Astrocyte (in vitro differentiated cells and primary cell): ENCODE measurements around the gene FTMT. TPM values are rescaled to one million over a fixed set of nuclear protein-coding genes. Genes with fewer than 3 reads are reported as not detected.

Experiments
- DNase-seq: peaks from one replicate; pipeline ENCODE4 v3.0.0-alpha.2; 2010; ENCODE audit warnings: low read depth
- FAIRE-seq: peaks from 2 replicates; lab custom pipeline; 2011; peaks lifted over from hg19 to GRCh38; lab: Jason Lieb, UNC
- H2AFZ ChIP-seq: 2 replicates; pipeline ENCODE4 v1.6.0; 2012; ENCODE audit warnings: low read depth, low read length, inconsistent platforms
- H3K27ac ChIP-seq: 2 replicates; pipeline ENCODE4 v1.5.1; 2011; ENCODE audit warnings: low read depth, low read length, inconsistent platforms
- H3K27me3 ChIP-seq: 2 replicates; pipeline ENCODE4 v1.6.0; 2011; ENCODE audit warnings: low read length, inconsistent platforms; ENCODE audit not compliant: insufficient read depth
- H3K36me3 ChIP-seq: 2 replicates; pipeline ENCODE4 v1.5.1; 2011; ENCODE audit warnings: low read length, inconsistent platforms; ENCODE audit not compliant: insufficient read depth
- H3K4me1 ChIP-seq: 2 replicates; pipeline ENCODE4 v1.5.1; 2011; ENCODE audit warnings: low read length, inconsistent platforms; ENCODE audit not compliant: insufficient read depth
- H3K4me2 ChIP-seq: 2 replicates; pipeline ENCODE4 v1.6.0; 2012; ENCODE audit warnings: low read length, inconsistent platforms
- H3K4me3 ChIP-seq: 2 replicates; pipeline ENCODE4 v1.5.1; 2011; ENCODE audit warnings: low read depth, mild to moderate bottlenecking, low read length, inconsistent platforms; ENCODE audit not compliant: insufficient read depth
- H3K79me2 ChIP-seq: 2 replicates; pipeline ENCODE4 v1.6.0; 2012; ENCODE audit warnings: mild to moderate bottlenecking, low read length, inconsistent platforms; ENCODE audit not compliant: insufficient read depth
- H3K9ac ChIP-seq: 2 replicates; pipeline ENCODE4 v1.6.0; 2012; ENCODE audit warnings: mild to moderate bottlenecking, low read length, inconsistent platforms
- H3K9me3 ChIP-seq: 2 replicates; pipeline ENCODE4 v1.5.1; 2012; ENCODE audit warnings: low read depth, mild to moderate bottlenecking, low read length, inconsistent platforms; ENCODE audit not compliant: insufficient read depth
- H4K20me1 ChIP-seq: 2 replicates; pipeline ENCODE4 v1.6.0; 2012; ENCODE audit warnings: low read length, inconsistent platforms; ENCODE audit not compliant: insufficient read depth
- H3K27ac Mint-ChIP-seq: one replicate; pipeline ENCODE4 v1.8.0; 2021; ENCODE audit warnings: mild to moderate bottlenecking, mixed read lengths; ENCODE audit not compliant: unreplicated experiment
- H3K27me3 Mint-ChIP-seq: one replicate; pipeline ENCODE4 v1.8.0; 2021; ENCODE audit warnings: low read depth, mixed read lengths; ENCODE audit not compliant: unreplicated experiment
- H3K36me3 Mint-ChIP-seq: one replicate; pipeline ENCODE4 v1.8.0; 2021; ENCODE audit warnings: low read depth, mixed read lengths; ENCODE audit not compliant: unreplicated experiment
- H3K4me1 Mint-ChIP-seq: one replicate; pipeline ENCODE4 v1.8.0; 2021; ENCODE audit warnings: low read depth, mixed read lengths; ENCODE audit not compliant: unreplicated experiment
- H3K4me3 Mint-ChIP-seq: one replicate; pipeline ENCODE4 v1.8.0; 2021; ENCODE audit warnings: mild to moderate bottlenecking, moderate library complexity, mixed read lengths; ENCODE audit not compliant: unreplicated experiment
- H3K9me3 Mint-ChIP-seq: one replicate; pipeline ENCODE4 v1.8.0; 2021; ENCODE audit warnings: mild to moderate bottlenecking, mixed read lengths; ENCODE audit not compliant: unreplicated experiment
- EZH2 ChIP-seq: IDR thresholded peaks from 2 replicates; pipeline ENCODE4 v1.6.1; 2012; ENCODE audit warnings: mild to moderate bottlenecking, low read length, inconsistent platforms; ENCODE audit not compliant: insufficient read depth
- total RNA-seq: library from RNA; stranded (reverse); gene quantifications from 2 replicates; pipeline ENCODE4 v1.2.1, GENCODE V29; 2021
- TF ChIP-seq, protein P1 (sequence below): IDR thresholded peaks from 2 replicates; pipeline ENCODE4 v1.5.1; 2011; ENCODE audit warnings: low read depth, mild to moderate bottlenecking, inconsistent platforms, low read length, moderate library complexity; ENCODE audit not compliant: insufficient read depth

Gene FTMT
- total RNA-seq, 1 donor from 2014 or later: not detected

- no peak overlapping the region for H3K4me2 ChIP-seq
- H3K27ac ChIP-seq: no peak overlapping the region
- no peak overlapping the region for H3K4me3 ChIP-seq
- no peaks in the 10 kb centered on the region for H3K27me3 ChIP-seq
- no peaks in the 10 kb centered on the region for H3K9me3 ChIP-seq
- Mint-ChIP-seq H3K36me3 (no peaks in the 10 kb centered on the region), H3K27ac (no peak overlapping the region), H3K4me3 (no peak overlapping the region), H3K4me1 (no peaks in the 10 kb centered on the region), H3K27me3 (no peaks in the 10 kb centered on the region), H3K9me3 (no peaks in the 10 kb centered on the region)
- H3K36me3 ChIP-seq: no peaks in the 10 kb centered on the region
- no peak for DNase-seq
- H3K79me2 ChIP-seq: no peaks in the 10 kb centered on the region
- H3K4me1 ChIP-seq: no peaks in the 10 kb centered on the region
- TF ChIP-seq EZH2: no peak
- no peak overlapping the region for H2AFZ ChIP-seq
- no peak overlapping the region for H3K9ac ChIP-seq
- no peak for FAIRE-seq
- H4K20me1 ChIP-seq: no peaks in the 10 kb centered on the region
Measured at GRCh38 chr5:121890297-121890858, 38.7 kb downstream of the FTMT start.

GRCh38 chr5:121897341-121897740, 45.7 kb downstream of the FTMT start:
- H4K20me1 ChIP-seq: no peaks in the 10 kb centered on the region
- no peaks in the 10 kb centered on the region for H3K36me3 ChIP-seq
- no peak for TF ChIP-seq EZH2
- TF ChIP-seq, protein P1, sequence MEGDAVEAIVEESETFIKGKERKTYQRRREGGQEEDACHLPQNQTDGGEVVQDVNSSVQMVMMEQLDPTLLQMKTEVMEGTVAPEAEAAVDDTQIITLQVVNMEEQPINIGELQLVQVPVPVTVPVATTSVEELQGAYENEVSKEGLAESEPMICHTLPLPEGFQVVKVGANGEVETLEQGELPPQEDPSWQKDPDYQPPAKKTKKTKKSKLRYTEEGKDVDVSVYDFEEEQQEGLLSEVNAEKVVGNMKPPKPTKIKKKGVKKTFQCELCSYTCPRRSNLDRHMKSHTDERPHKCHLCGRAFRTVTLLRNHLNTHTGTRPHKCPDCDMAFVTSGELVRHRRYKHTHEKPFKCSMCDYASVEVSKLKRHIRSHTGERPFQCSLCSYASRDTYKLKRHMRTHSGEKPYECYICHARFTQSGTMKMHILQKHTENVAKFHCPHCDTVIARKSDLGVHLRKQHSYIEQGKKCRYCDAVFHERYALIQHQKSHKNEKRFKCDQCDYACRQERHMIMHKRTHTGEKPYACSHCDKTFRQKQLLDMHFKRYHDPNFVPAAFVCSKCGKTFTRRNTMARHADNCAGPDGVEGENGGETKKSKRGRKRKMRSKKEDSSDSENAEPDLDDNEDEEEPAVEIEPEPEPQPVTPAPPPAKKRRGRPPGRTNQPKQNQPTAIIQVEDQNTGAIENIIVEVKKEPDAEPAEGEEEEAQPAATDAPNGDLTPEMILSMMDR: no peak
- no peak overlapping the region for H3K4me2 ChIP-seq
- H3K4me1 ChIP-seq: no peaks in the 10 kb centered on the region
- H3K27ac ChIP-seq: no peak overlapping the region
- no peak for DNase-seq
- Mint-ChIP-seq H3K36me3 (no peaks in the 10 kb centered on the region), H3K27me3 (no peaks in the 10 kb centered on the region), H3K27ac (no peak overlapping the region), H3K9me3 (no peaks in the 10 kb centered on the region), H3K4me1 (no peaks in the 10 kb centered on the region), H3K4me3 (no peak overlapping the region)
- no peak overlapping the region for H2AFZ ChIP-seq
- H3K27me3 ChIP-seq: no peaks in the 10 kb centered on the region
- FAIRE-seq: no peak
- no peak overlapping the region for H3K4me3 ChIP-seq
- no peaks in the 10 kb centered on the region for H3K9me3 ChIP-seq
- H3K79me2 ChIP-seq: no peaks in the 10 kb centered on the region
- H3K9ac ChIP-seq: no peak overlapping the region

DNA sequence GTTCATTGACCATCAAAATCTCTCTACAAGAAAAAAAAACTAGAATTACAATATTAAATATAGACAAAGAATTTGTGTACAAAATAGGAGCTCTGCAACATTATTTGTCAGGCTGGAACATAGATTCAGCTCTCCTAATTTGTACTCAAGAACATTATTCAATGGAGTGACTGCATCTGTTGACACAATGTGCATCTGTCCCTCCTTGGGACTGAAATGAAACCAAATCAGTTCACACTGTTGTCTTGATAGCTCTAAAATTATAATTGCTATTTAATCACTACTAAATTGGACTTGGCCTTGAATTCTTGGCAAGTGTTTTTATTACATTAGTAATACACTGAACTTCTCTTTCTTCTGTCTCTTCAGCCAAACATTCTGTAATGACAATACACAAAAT, 47.7 kb downstream of the FTMT start:
- TF ChIP-seq, protein P1: no peak
- no peak for TF ChIP-seq EZH2
- Histone ChIP-seq H3K9me3 (no peaks in the 10 kb centered on the region), H3K79me2 (no peaks in the 10 kb centered on the region), H3K27me3 (no peaks in the 10 kb centered on the region), H3K27ac (no peak overlapping the region), H3K4me1 (no peaks in the 10 kb centered on the region), H2AFZ (no peak overlapping the region), H4K20me1 (no peaks in the 10 kb centered on the region), H3K4me2 (no peak overlapping the region), H3K36me3 (no peaks in the 10 kb centered on the region), H3K9ac (no peak overlapping the region), H3K4me3 (no peak overlapping the region)
- no peak for DNase-seq
- H3K36me3 Mint-ChIP-seq: no peaks in the 10 kb centered on the region
- H3K4me3 Mint-ChIP-seq: no peak overlapping the region
- H3K27me3 Mint-ChIP-seq: no peaks in the 10 kb centered on the region
- no peak overlapping the region for H3K27ac Mint-ChIP-seq
- H3K9me3 Mint-ChIP-seq: no peaks in the 10 kb centered on the region
- FAIRE-seq: no peak
- H3K4me1 Mint-ChIP-seq: no peaks in the 10 kb centered on the region

Other genes with a start within 250 kb of the FTMT start
- gene SRFBP1, start 110.1 kb downstream of the FTMT start, total RNA-seq: 15.4 and 17.0 TPM in 2 replicates
- gene LOX, start 226.4 kb downstream of the FTMT start, total RNA-seq: 1,150 and 1,249 TPM in 2 replicates